ENCODE data around the gene NUMBL.
"Not testable (repeated sequence)": the region's sequence is repeated elsewhere in the genome, so short reads cannot be mapped to it uniquely, and the experiment has no call there.

NUMBL gene

GRCh38 chr19:40662925-40663694, 27.3 kb downstream of the NUMBL start:
- DNase-seq = peak; percentile 78

- no peak for DNase-seq
Measured at GRCh38 chr19:40661616-40662015, 28.8 kb downstream of the NUMBL start.

DNA sequence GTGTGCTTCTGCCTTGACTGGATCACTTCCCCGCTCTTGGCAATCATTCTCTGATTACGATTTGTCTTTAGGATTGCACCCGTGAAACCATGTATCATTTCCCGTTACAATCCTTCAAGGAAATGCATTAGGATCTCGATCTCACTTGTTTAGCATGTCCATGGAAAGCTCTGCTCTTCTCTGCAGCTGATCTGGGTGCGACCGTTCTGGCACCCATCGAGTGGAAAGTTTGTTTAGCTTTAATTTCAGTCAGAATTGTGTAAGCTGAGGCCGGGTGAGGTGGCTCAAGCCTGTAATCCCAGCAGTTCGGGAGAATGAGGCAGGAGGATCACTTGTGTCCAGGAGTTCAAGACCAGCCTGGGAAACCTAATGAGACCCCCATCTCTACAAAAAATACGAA, 30.9 kb downstream of the NUMBL start:
- DNase-seq = no peak

- DNase-seq = no peak
Measured at GRCh38 chr19:40659116-40659515, 31.3 kb downstream of the NUMBL start.

GRCh38 chr19:40658031-40658430, 32.4 kb downstream of the NUMBL start:
- no peak for DNase-seq

GRCh38 chr19:40655684-40656083, 34.8 kb downstream of the NUMBL start:
- DNase-seq = not testable (repeated sequence)

- not testable (repeated sequence) for DNase-seq
Measured at GRCh38 chr19:40652303-40652702, 38.1 kb downstream of the NUMBL start.

DNA sequence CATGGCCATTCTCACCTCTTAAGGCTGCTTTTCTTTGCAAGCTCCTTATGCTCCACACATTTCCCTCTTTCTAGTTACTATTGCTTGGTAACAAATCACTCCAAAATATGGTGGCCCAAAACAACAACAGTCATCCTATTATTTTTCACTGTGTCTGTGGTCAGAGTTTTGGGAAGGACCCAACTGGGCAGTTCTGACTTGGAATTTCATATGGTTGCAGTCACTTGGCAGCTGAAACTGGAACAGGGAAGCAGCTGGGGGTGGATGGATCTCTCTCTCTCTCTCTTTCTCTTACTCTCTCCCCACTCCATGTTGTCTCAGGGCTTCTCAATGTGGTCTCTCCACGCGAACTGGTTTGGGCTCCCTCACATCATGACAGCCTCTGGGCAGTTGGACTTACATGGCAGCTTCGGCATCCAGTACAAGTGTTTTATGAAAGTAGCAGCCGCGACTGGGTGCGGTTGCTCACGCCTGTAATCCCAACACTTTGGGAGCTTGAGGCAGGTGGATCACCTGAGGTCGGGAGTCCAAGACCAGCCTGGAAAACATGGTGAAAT, 39.6 kb downstream of the NUMBL start:
- DNase-seq = peak; percentile 70

DNA sequence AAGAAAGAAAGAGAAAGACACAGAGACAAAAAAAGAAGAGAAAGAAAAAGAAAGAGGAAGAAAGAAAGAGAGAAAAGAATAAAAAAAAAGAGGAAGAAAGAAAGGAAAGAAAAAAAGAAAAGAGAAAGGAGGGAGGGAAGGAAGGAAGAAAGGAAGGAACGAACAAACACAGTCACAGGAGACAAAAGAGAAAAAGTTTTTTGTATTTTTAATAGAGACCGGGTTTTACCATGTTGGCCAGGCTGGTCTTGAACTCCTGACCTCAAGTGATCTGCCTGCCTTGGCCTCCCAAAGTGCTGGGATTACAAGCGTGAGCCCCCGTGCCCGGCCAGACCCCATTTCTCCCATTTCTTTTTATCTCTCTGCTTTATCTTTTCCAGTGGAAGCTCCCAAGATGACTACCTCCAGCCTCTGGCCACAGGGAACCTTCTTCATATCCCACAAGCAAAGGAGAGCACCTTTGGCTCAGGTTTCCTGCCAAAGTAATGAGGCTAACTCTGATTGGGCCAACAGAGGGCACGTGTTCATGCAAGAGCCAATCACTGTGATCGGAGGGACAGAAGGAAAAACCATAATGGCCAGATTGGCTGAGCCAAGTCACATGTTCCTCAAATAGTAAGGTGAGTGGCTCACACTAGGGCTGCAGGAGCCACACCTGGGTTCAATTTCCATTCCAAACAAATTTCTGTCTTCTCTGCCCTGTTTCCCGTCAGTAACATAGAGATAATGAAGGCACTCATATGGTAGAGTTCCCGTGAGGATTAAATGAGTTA, 40.4 kb downstream of the NUMBL start:
- DNase-seq = not testable (repeated sequence)

DNA sequence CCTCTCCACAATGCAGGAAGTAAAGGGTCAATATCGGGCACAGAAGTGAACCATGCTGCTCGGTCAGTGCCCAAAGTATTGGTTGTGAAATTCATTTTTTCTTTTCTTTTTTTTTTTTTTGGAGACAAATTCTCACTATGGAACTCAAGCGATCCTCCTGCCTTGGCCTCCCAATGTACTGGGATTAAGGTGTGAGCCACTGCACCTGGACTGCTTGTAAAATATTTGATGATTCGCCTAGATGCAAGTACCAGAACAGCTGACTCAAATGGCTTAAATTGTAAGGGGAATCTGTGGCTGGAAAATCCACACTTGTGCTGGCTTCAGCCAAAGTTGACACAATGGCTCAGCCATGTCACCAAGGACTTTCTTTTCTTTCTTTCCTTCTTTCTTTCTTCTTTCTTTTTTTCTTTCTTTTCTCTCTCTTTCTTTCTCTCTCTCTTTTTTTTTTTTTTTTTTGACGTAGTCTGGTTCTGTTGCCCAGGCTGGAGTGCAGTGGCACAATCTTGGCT, 43.7 kb downstream of the NUMBL start:
- no peak for DNase-seq

GRCh38 chr19:40642757-40643305, 47.6 kb downstream of the NUMBL start:
- no peak for DNase-seq

GRCh38 chr19:40642051-40642706, 48.3 kb downstream of the NUMBL start:
- no peak for DNase-seq

DNA sequence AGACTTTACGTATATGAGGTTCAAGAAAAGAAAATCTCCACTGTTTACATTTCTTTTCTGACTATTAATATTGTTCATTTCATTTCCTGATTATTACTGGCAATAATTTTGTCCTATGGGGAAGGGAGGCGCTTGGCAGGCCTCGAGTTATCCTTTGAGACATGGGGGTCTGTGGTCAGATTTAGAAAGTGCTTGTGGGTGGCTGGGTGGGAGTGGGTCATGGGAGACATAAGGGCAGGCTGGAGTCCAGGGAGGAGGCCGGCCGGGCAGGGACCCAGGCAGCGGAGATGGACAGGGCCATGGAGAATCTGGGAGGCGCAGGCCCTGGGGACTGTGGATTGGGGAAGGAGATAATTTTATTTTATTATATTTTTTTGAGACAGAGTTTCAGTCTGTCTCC, 49.2 kb downstream of the NUMBL start:
- DNase-seq = no peak

GRCh38 chr19:40640744-40641143, 49.7 kb downstream of the NUMBL start:
- DNase-seq = peak; percentile 58

GRCh38 chr19:40639638-40639982, 50.8 kb downstream of the NUMBL start:
- no peak for DNase-seq

GRCh38 chr19:40638327-40638726, 52.1 kb downstream of the NUMBL start:
- no peak for DNase-seq

DNA sequence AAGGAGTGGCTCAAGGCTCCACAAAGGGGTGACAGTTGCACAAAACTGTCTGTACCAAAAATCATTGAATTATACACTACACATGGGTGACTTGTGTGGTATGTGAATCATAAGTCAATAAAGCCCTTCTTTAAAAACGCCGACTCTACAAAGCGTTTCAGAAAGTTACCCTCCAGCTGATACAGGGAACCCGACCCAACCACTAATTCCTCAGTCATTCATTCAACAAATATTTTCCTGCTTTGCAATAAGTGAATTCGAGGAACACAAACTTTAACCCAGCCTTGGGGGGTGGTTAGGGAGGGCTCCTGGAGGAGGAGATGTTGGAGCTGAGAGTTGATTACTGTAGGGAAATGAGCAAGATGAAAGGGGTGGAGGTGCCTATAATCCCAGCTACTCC, 57.2 kb downstream of the NUMBL start:
- peak; percentile 63 for DNase-seq

GRCh38 chr19:40632311-40633036, 58.0 kb downstream of the NUMBL start:
- no peak for DNase-seq

DNA sequence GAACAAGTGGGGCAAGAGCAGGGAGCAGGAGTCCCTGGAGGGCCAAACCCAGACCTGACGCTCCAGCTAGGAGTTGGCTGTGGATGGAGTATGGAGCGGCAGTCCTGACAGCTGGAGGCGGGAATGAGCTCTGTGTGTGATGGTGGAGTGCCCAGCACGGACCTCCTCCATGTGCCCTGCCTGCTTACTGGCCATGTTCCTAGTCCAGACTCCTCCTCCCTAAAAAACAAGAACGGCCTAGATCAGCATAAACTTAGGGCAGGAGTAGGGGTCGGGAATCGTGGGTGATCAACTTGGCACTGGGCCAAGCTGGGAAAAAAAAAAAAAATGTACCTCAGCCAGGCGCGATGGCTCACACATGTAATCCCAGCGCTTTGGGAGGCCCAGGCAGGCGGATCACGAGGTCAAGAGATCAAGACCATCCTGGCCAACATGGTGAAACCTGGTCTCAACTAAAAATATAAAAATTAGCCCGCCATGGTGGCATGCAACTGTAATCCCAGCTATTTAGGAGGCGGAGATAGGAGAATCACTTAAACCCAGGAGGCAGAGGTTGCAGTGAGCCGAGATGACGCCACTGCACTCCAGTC, 59.8 kb downstream of the NUMBL start:
- DNase-seq = no peak

DNA sequence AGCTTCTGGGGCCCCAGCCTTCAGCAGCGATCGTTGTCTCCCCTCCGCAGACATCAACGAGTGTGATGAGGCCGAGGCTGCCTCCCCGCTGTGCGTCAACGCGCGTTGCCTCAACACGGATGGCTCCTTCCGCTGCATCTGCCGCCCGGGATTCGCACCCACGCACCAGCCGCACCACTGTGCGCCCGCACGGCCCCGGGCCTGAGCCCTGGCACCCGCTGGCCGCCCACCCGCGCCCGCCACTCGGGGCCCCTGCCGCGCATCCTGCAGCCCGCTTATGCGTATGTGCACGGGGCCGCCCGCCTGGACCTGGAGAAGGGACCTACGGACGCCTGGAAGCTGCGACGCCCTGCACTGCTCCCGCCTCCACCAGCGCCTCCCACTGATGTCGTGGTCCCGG, 61.1 kb downstream of the NUMBL start:
- DNase-seq = no peak

- DNase-seq = no peak
Measured at GRCh38 chr19:40627486-40628279, 62.8 kb downstream of the NUMBL start.

Measured in fibroblast of skin of scalp (primary cell).